Cardiac muscle cell (in vitro differentiated cells and primary cell): ENCODE results near the gene SCAMP5. TPM values are rescaled to one million over a fixed set of nuclear protein-coding genes. Genes with fewer than 3 reads are reported as not detected.
A peak's percentile ranks its signal among the peaks of the same experiment; 100 is the strongest.

Experiments used
- DNase-seq, 2 donors: peaks; one replicate each; pipeline versions ENCODE4 v3.0.0 to v3.0.0-alpha.2; 2010 to 2017; ENCODE audit warnings: low read depth in 1 of 2, low spot score in 1 of 2
- H3K27ac ChIP-seq: fragments of 200-600 bp; sonication (generic); 2 replicates; pipeline ENCODE4 v1.5.1; 2016
- H3K27me3 ChIP-seq: fragments of 200-600 bp; sonication (generic); 2 replicates; pipeline ENCODE4 v1.6.0; 2016; ENCODE audit warnings: control low read depth
- H3K36me3 ChIP-seq: fragments of 200-600 bp; sonication (generic); 2 replicates; pipeline ENCODE4 v1.5.1; 2016; ENCODE audit warnings: control low read depth
- H3K4me1 ChIP-seq: fragments of 200-600 bp; sonication (generic); 2 replicates; pipeline ENCODE4 v1.8.1; 2017; ENCODE audit warnings: low read depth, mild to moderate bottlenecking, mixed run types
- H3K4me3 ChIP-seq: fragments of 200-600 bp; sonication (generic); 2 replicates; pipeline ENCODE4 v1.5.1; 2016; ENCODE audit warnings: mild to moderate bottlenecking
- H3K9me3 ChIP-seq: fragments of 200-600 bp; sonication (generic); 2 replicates; pipeline ENCODE4 v1.5.1; 2017; ENCODE audit warnings: low read depth, mild to moderate bottlenecking, control low read depth
- polyA plus RNA-seq: library from polyadenylated mRNA; unstranded; fragments of >200 nt; fragmentation: Nextera tagmentation; extraction: Ambion mirVana; gene quantifications from 2 replicates; pipeline ENCODE4 v1.2.1, GENCODE V29; 2016
- total RNA-seq: library from RNA; depleted of rRNA; stranded (reverse); fragments of >200 nt; gene quantifications from 2 replicates; pipeline ENCODE4 v1.2.3, GENCODE V29; 2016
- TF ChIP-seq, protein P1 (sequence below): IDR thresholded peaks from 2 replicates; pipeline ENCODE4 v1.5.1; 2012; ENCODE audit warnings: low read depth, mild to moderate bottlenecking, low read length

The SCAMP5 gene
- total and polyA plus RNA-seq, 2 experiments from 2014 or later = 3.3 to 5.8 TPM

DNA sequence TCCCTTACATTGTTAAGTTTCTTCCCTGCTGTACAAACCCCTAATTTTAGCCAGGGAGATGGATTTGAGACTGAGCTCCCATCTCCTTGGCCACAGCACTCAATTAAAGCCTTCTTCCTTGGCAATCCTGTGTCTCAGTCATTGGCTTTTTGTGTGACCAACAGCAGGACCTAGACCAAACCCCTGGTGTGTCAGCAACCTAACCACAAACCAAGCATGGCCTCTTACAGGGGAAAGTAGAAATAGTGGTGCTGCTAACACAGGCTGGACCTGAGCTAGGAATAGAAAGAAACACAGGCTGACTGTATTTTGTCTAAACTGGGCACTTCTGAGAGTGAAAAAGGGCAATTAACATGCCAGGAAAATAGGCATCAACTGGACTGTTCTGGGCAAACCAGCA is 65.9 kb downstream of the SCAMP5 start:
- Histone ChIP-seq H3K36me3 (no peaks in the 10 kb centered on the region), H3K4me1 (peaks cover 13% of the 10 kb centered on the region), H3K27ac (no peak overlapping the region), H3K27me3 (no peaks in the 10 kb centered on the region), H3K9me3 (no peaks in the 10 kb centered on the region), H3K4me3 (no peak overlapping the region)
- TF ChIP-seq, protein P1, sequence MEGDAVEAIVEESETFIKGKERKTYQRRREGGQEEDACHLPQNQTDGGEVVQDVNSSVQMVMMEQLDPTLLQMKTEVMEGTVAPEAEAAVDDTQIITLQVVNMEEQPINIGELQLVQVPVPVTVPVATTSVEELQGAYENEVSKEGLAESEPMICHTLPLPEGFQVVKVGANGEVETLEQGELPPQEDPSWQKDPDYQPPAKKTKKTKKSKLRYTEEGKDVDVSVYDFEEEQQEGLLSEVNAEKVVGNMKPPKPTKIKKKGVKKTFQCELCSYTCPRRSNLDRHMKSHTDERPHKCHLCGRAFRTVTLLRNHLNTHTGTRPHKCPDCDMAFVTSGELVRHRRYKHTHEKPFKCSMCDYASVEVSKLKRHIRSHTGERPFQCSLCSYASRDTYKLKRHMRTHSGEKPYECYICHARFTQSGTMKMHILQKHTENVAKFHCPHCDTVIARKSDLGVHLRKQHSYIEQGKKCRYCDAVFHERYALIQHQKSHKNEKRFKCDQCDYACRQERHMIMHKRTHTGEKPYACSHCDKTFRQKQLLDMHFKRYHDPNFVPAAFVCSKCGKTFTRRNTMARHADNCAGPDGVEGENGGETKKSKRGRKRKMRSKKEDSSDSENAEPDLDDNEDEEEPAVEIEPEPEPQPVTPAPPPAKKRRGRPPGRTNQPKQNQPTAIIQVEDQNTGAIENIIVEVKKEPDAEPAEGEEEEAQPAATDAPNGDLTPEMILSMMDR = no peak
- DNase-seq = no peak

DNA sequence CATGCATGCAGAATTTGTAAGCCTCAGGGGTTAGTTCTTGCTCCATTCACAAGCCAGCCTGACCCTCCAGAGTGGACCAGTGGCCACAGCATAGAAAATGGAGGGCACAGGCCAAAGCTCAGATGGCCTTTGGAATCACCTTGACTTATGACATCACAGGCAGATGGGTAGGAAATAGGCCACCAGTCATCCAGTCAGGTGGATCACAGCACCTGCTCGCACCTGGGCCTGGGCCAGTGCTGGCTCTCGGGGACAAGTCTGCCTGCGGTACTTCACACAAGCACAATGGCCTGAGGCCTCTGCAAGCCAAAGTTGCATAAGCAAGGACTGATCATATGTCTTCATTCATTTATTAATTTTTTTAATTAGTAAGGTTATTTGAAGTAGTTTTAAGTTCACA is 67.3 kb downstream of the SCAMP5 start:
- no peak overlapping the region for H3K27ac ChIP-seq
- no peaks in the 10 kb centered on the region for H3K27me3 ChIP-seq
- H3K4me1 ChIP-seq = peaks cover 13% of the 10 kb centered on the region
- no peak for DNase-seq
- no peak overlapping the region for H3K4me3 ChIP-seq
- TF ChIP-seq, protein P1 = no peak
- H3K9me3 ChIP-seq = no peaks in the 10 kb centered on the region
- no peaks in the 10 kb centered on the region for H3K36me3 ChIP-seq

- DNase-seq = peak in 1 of 2 donors; percentile 82
- TF ChIP-seq, protein P1 = no peak
Measured at GRCh38 chr15:75063338-75063737, 68.0 kb downstream of the SCAMP5 start.

GRCh38 chr15:75063889-75064288 is 68.5 kb downstream of the SCAMP5 start:
- TF ChIP-seq, protein P1 = no peak
- peak overlapping the region; percentile 91 for H3K27ac ChIP-seq

More at GRCh38 chr15:75063338-75063737, 68.0 kb downstream of the SCAMP5 start:
- no peaks in the 10 kb centered on the region for H3K27me3 ChIP-seq
- no peaks in the 10 kb centered on the region for H3K36me3 ChIP-seq
- H3K4me1 ChIP-seq = peaks cover 9% of the 10 kb centered on the region
- H3K9me3 ChIP-seq = no peaks in the 10 kb centered on the region
- peak overlapping the region; percentile 4 for H3K27ac ChIP-seq
- H3K4me3 ChIP-seq = no peak overlapping the region

GRCh38 chr15:75064846-75065245 is 69.5 kb downstream of the SCAMP5 start:
- Histone ChIP-seq H3K27me3 (no peaks in the 10 kb centered on the region), H3K4me1 (peaks cover 9% of the 10 kb centered on the region), H3K9me3 (no peaks in the 10 kb centered on the region), H3K4me3 (no peak overlapping the region), H3K27ac (peak overlapping the region; percentile 91), H3K36me3 (no peaks in the 10 kb centered on the region)
- peak in 1 of 2 donors; percentile 28 for DNase-seq
- TF ChIP-seq, protein P1 = no peak

More at GRCh38 chr15:75063889-75064288, 68.5 kb downstream of the SCAMP5 start:
- H3K36me3 ChIP-seq = no peaks in the 10 kb centered on the region
- peaks cover 9% of the 10 kb centered on the region for H3K4me1 ChIP-seq
- no peak for DNase-seq
- H3K4me3 ChIP-seq = no peak overlapping the region
- no peaks in the 10 kb centered on the region for H3K9me3 ChIP-seq
- no peaks in the 10 kb centered on the region for H3K27me3 ChIP-seq
